Spleen (tissue), 7 donors: Measurements from ENCODE around the gene VWA3B.

Experiments
- POLR2AphosphoS5 ChIP-seq, 3 donors: sonication (generic); formaldehyde crosslinking; IDR thresholded peaks; one replicate each; pipeline ENCODE4 v1.5.1; 2017; ENCODE audit warnings: antibody characterized with exemption in 3 of 3
- TF ChIP-seq, protein P1 (sequence below), 11 experiments: fragments of 200-600 bp in 7 of 11; fragments of 450-650 bp in 4 of 11; sonication (generic) in 4 of 11; IDR thresholded peaks in 8 of 11; conservative IDR thresholded peaks in 3 of 11; 1 replicate in 7 of 11; 2 replicates in 4 of 11; pipeline versions ENCODE4 v1.4.0 to v1.8.0; 2016 to 2021; ENCODE audit warnings: antibody characterized with exemption in 11 of 11, inconsistent platforms in 4 of 11, mild to moderate bottlenecking in 1 of 11
- donor health status: DM: no; HTN: no; CAD: no; lungs with moderate emphysema.
- donor health status: DM: no; HTN: no; CAD: no.
- donor health status: DM: no; HTN: no; CAD: no.

DNA sequence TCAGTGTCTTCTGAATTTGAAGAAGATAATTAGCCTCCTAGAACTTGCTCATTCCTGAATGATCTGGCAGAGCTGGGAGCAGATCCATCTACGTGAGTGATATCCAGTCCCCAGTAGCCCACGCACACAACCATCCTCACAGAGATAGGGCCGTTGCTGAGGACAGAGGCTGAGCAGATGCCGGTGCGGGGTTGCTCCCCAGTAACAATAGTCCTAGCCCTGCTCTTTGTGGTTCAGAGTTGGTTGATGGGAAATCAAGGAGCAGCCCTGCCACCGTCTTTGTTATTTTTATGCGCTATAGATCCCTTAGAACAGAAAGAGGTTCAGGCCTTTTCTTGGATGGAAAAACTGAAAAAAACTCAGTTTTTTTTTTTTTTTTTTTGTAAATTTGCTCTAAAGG is 69.3 kb downstream of the VWA3B start:
- TF ChIP-seq, protein P1, sequence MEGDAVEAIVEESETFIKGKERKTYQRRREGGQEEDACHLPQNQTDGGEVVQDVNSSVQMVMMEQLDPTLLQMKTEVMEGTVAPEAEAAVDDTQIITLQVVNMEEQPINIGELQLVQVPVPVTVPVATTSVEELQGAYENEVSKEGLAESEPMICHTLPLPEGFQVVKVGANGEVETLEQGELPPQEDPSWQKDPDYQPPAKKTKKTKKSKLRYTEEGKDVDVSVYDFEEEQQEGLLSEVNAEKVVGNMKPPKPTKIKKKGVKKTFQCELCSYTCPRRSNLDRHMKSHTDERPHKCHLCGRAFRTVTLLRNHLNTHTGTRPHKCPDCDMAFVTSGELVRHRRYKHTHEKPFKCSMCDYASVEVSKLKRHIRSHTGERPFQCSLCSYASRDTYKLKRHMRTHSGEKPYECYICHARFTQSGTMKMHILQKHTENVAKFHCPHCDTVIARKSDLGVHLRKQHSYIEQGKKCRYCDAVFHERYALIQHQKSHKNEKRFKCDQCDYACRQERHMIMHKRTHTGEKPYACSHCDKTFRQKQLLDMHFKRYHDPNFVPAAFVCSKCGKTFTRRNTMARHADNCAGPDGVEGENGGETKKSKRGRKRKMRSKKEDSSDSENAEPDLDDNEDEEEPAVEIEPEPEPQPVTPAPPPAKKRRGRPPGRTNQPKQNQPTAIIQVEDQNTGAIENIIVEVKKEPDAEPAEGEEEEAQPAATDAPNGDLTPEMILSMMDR (IDR thresholded peaks at IDR 0.05 in 8 of 11, conservative IDR thresholded peaks at IDR 0.05 in 3 of 11), result no peak
- TF ChIP-seq POLR2AphosphoS5 (IDR thresholded peaks at IDR 0.05), result no peak
